HG02981 (cell line): ENCODE results near the gene FN3KRP.

Experiments used
- ATAC-seq: cut with Tn5 transposase; IDR thresholded peaks from one replicate; pipeline ENCODE4 v1.9.1; 2021; ENCODE audit warnings: mild to moderate bottlenecking, moderate library complexity; ENCODE audit not compliant: unreplicated experiment

The FN3KRP gene

GRCh38 chr17:82716203-82717010, at the start of gene FN3KRP:
FN3KRP (plus strand) TSS chr17:82716706; CDS start chr17:82716756, 50 bp downstream.
- peak; percentile 66 for ATAC-seq

GRCh38 chr17:82666931-82667667, 49.4 kb upstream of the FN3KRP start:
- no peak for ATAC-seq

- ATAC-seq: no peak
Measured at GRCh38 chr17:82667668-82668000, 48.9 kb upstream of the FN3KRP start.

- no peak for ATAC-seq
Measured at GRCh38 chr17:82668024-82668630, 48.4 kb upstream of the FN3KRP start.

GRCh38 chr17:82668631-82669099, 47.8 kb upstream of the FN3KRP start:
- ATAC-seq: no peak

GRCh38 chr17:82670661-82671450, 45.6 kb upstream of the FN3KRP start:
- no peak for ATAC-seq

GRCh38 chr17:82674656-82675475, 41.6 kb upstream of the FN3KRP start:
- no peak for ATAC-seq

GRCh38 chr17:82675476-82676245, 40.8 kb upstream of the FN3KRP start:
- no peak for ATAC-seq

- ATAC-seq: no peak
Measured at GRCh38 chr17:82677353-82677925, 39.1 kb upstream of the FN3KRP start.

GRCh38 chr17:82678265-82678891, 38.1 kb upstream of the FN3KRP start:
- no peak for ATAC-seq

- no peak for ATAC-seq
Measured at GRCh38 chr17:82679586-82680465, 36.7 kb upstream of the FN3KRP start.

- no peak for ATAC-seq
Measured at GRCh38 chr17:82681547-82681946, 35.0 kb upstream of the FN3KRP start.

GRCh38 chr17:82683534-82683933, 33.0 kb upstream of the FN3KRP start:
- no peak for ATAC-seq

GRCh38 chr17:82684228-82684841, 32.2 kb upstream of the FN3KRP start:
- no peak for ATAC-seq

- no peak for ATAC-seq
Measured at GRCh38 chr17:82685291-82685690, 31.2 kb upstream of the FN3KRP start.

GRCh38 chr17:82686366-82687324, 29.9 kb upstream of the FN3KRP start:
- no peak for ATAC-seq
